GM21528 (cell line): ENCODE results near the gene OSBPL10.
"Not testable (repeated sequence)": the region's sequence is repeated elsewhere in the genome, so short reads cannot be mapped to it uniquely, and the experiment has no call there.

Experiments
- ATAC-seq: cut with Tn5 transposase; IDR thresholded peaks from one replicate; pipeline ENCODE4 v1.9.1; 2021; ENCODE audit warnings: mild to moderate bottlenecking, moderate library complexity; ENCODE audit not compliant: unreplicated experiment, low FRiP score

Gene OSBPL10

DNA sequence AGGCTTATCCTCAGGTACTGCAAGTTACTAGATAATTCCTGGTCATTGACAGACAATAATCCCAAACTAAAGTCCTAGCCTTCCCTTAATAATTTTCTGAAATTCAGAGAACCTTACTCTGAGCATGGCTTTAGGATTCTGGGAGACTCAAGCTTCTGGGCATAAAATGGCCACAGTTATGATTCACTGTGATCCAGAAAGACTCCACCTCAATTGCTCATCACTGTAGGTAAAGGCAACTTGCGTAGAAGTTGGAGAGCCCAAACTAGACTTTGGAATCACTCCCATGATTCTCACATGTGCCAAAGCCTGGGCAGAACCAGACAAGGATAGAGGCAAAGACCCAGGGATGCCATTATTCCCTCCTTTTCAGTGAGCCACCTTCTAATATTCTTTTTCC, 195.3 kb downstream of the OSBPL10 start:
- ATAC-seq = no peak

GRCh38 chr3:31785286-31785685, 195.8 kb downstream of the OSBPL10 start:
- ATAC-seq = no peak

GRCh38 chr3:31783851-31784250, 197.2 kb downstream of the OSBPL10 start:
- ATAC-seq = not testable (repeated sequence)

GRCh38 chr3:31782306-31782705, 198.8 kb downstream of the OSBPL10 start:
- ATAC-seq = not testable (repeated sequence)

DNA sequence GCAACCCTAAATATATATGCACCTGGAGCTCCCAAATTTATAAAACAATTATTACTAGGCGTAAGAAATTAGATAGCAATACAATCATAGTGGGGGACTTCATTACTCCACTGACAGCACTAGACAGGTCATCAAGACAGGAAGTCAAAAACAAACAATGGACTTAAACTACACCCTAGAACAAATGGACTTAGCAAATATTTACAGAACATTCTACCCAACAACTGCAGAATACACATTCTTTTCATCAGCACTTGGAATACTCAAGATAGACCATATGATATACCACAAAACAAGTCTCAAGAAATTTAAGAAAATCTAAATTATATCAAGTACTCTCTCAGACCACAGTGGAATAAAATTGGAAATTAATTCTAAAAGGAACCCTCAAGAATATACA, 201.5 kb downstream of the OSBPL10 start:
- ATAC-seq = no peak

DNA sequence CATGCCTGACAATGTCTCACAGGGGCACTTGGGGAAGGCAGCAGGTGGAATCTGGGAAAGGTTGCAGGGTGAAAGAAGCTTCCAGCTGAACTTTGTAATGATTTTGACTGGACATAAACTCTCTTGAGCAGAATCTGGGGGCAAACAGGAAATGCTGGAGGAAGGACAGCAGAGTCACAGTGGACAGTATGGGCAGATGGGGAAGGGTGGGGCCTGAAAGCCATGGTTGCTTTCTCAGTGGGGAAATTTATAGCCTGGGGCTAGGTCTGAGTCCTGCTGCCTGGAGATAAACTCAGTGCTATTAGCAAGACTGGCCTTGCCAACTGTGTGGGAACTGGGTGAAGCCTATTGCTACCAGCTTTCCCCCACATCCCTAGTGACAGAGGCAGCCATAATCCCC, 203.2 kb downstream of the OSBPL10 start:
- ATAC-seq = no peak

- no peak for ATAC-seq
Measured at GRCh38 chr3:31777092-31777491, 204.0 kb downstream of the OSBPL10 start.

- no peak for ATAC-seq
Measured at GRCh38 chr3:31776016-31776415, 205.0 kb downstream of the OSBPL10 start.

DNA sequence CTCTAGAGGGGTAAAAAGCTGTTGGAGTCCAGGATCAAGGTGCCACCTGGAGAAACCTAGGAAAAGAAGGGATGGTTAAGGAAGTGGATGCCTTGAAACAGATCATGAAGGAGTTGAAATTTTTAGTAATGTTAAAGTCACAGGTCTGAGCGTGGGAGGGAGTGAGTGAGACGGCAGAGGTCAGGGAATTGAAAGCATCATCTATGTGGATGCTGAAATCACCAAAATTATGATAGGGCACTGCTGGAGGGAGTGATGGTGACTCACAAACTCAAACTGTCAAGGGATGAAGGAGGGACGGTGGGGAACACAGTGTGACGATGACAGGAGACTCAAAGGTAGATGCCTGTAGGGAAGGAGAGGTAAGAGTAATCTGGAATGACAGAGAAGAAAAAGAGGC, 205.7 kb downstream of the OSBPL10 start:
- no peak for ATAC-seq

DNA sequence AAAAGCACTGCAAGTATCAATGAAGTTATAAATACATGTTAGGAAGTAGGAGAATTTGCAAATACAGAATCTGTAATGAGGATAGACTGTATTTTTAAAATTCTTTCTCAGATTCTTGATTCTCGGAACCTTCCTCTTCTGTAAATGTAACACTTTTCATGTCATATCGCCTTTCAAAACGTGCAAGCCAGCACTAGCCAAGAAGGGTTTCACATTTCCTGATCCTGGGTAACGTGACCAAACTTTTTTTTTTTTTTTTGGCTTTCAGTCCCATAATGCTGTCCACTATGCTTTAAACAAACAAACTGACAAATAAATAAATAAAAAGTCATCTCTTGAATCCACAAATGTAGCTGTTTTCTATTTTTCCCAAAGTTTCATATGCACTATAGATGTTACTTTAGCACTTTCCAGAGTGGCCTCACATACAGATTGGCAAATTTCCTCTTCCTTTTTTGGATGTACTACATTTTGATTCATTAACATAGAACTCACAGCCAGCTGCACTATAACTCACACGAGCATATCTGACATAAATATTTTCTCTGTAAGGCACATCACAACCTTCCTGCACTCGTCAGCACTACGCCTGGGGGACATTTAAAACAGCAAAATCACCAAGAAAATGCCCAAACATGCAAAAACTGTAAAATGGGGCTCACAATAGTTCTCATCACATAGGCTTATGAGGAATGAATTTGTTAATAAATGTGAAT, 208.1 kb downstream of the OSBPL10 start:
- no peak for ATAC-seq

GRCh38 chr3:31772272-31772671, 208.8 kb downstream of the OSBPL10 start:
- no peak for ATAC-seq

DNA sequence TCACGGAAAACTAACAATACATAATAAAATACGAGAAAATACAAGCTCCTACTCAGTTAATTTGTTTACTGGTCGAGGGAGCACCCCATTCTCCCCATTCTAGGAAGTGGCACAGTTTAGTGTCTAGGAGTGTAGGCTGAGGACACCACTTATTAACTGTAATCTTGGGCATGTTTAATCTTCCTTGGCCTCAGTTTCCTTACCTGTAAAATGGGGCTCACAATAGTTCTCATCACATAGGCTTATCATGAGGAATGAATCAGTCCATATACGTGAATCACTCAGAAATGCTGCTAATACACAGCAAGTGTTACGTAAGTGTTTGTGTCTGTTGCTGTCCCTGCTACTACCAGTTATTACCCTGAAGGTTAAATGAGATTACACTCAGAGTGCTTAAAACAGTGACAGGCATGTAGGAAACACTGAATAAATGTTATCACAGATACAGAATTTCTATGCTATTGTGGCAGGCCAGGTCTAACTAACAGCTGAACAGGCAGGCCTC, 210.2 kb downstream of the OSBPL10 start:
- no peak for ATAC-seq

GRCh38 chr3:31768479-31769125, 212.5 kb downstream of the OSBPL10 start:
- no peak for ATAC-seq

DNA sequence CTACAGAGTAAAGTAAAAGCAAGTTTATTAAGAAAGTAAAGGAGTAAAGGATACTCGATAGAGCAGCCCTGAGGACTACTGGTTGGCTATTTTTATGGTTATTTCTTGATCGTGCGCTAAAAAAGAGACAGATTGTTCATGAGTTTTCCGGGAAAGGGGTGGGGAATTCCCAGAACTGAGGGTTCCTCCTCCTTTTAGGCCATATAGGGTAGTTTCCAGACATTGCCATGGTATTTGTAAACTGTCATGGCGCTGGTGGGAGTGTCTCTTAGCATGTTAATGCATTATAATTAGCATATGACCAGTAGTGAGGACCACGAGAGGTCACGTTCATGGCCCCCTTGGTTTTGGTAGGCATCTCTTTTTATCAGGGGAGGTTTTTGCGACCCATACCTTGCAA, 213.1 kb downstream of the OSBPL10 start:
- ATAC-seq = no peak

- no peak for ATAC-seq
Measured at GRCh38 chr3:31766669-31767068, 214.4 kb downstream of the OSBPL10 start.

DNA sequence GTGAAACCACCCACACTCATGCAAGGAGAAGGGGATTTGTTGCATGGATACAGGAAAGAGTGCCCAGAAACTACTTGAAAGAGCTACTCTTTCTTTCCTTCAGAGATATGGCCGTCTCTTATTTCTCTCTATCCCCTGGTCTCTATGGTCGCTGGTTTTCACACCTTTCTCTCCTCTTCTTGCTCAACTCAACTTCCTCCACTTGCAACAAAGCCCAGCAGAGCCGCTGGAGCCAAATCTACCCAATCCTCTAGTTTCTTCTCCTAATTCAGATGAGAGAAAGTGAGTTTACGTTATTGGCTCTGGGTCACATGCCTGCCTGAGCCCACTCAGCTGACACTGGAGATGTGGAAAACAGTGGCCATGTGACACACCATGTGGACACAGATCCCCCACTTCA, 215.2 kb downstream of the OSBPL10 start:
- no peak for ATAC-seq

DNA sequence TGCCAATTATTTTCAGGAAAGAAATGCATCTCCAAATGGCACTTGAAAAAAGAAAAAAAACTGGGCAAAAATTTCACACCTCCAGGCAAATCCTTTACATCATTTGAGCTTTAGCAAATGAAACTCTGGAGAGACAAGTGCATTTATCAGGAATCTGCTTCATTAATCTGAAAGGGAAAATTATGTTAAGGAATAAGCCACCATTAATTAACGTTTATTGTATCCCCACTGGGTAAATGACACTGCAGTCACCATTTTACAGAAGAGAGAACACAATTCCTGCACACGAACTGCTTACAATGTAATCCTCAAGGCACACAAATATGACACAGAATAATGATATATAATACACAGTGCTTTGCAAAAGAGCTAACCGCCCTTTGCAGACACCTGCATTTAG, 217.3 kb downstream of the OSBPL10 start:
- ATAC-seq = no peak

DNA sequence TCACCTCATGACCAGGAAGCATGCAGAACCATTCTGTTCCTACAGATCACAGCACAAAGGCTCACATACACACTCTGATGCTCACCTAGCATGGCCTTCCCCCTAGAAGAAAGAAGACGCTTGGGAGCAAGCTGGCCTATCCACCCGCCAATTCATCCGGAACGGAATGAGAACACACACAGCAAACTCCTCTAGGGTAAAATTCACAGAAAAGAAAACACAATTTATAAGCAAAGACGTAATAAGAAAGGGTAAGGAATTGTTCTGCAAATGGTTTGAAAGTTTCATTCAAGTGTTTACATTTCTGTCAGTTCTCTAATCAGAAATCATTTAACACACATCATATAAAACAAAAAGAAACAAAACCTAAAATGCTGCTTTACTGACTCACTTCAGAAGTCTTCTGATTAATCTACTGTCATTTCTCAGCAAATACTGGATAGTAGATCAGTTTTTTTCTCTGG, 218.1 kb downstream of the OSBPL10 start:
- no peak for ATAC-seq

GRCh38 chr3:31762097-31762764, 218.8 kb downstream of the OSBPL10 start:
- ATAC-seq = no peak

GRCh38 chr3:31760654-31761053, 220.4 kb downstream of the OSBPL10 start:
- ATAC-seq = no peak

DNA sequence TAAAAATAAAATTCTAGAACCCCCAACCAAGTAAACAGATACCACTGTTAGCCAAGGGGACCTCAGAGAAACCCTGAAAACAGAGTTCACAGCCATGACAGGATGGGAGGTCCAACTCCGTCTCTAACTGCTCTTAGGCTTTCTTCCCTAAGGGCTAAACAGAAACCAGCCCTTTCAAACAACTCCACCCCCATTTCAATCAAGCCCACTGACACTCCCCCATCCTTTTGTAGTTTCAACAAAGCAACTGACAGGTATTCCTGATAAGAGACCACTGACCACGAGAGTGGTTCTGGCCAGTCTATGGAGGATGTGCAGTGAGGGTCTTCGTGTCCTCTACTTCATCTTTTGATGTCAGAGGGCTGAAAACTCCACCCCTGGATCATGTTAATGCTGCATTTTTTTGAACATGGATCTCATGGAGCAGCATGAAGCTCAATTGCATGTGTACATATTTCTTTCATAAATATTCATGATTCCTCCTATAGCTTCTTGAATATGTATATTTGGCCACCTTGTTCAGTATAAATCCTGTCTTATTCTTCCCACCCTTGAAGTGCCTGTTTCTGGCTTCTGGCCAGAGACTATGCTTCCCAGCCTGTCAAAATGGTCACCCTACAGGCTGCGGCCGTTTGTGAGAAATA, 222.6 kb downstream of the OSBPL10 start:
- ATAC-seq = no peak
